Spleen (tissue), 11 donors: Measurements from ENCODE around the gene BID. TPM values are rescaled to one million over a fixed set of nuclear protein-coding genes. Genes with fewer than 3 reads are reported as not detected.

ENCODE experiments used
- DNase-seq: peaks from one replicate; pipeline ENCODE4 v3.0.0-alpha.2; 2020
- H3K27ac ChIP-seq, 8 donors: fragments of 200-600 bp; sonication (generic) in 7 of 8; 1 replicate in 4 of 8; 2 replicates in 4 of 8; pipeline versions ENCODE4 v1.5.0 to v1.8.0; 2016 to 2021; ENCODE audit warnings: inconsistent platforms in 4 of 8, mild to moderate bottlenecking in 4 of 8, moderate library complexity in 1 of 8
- H3K27me3 ChIP-seq, 7 donors: fragments of 200-600 bp; sonication (generic) in 6 of 7; replicated peaks in 1 of 7; 1 replicate in 4 of 7; 2 replicates in 3 of 7; pipeline versions ENCODE4 v1.5.0 to v1.8.0; 2016 to 2021; ENCODE audit warnings: inconsistent platforms in 3 of 7, mild to moderate bottlenecking in 1 of 7
- H3K36me3 ChIP-seq, 6 donors: fragments of 200-600 bp; sonication (generic) in 5 of 6; 1 replicate in 4 of 6; 2 replicates in 2 of 6; pipeline versions ENCODE4 v1.5.0 to v1.8.0; 2016 to 2021; ENCODE audit warnings: inconsistent platforms in 2 of 6
- H3K4me1 ChIP-seq, 6 donors: fragments of 200-600 bp; sonication (generic) in 5 of 6; 1 replicate in 3 of 6; 2 replicates in 3 of 6; pipeline versions ENCODE4 v1.5.0 to v1.8.0; 2016 to 2021; ENCODE audit warnings: inconsistent platforms in 3 of 6
- H3K4me3 ChIP-seq, 8 donors: fragments of 200-600 bp; sonication (generic) in 7 of 8; 1 replicate in 4 of 8; 2 replicates in 4 of 8; pipeline versions ENCODE4 v1.5.0 to v1.8.0; 2016 to 2021; ENCODE audit warnings: inconsistent platforms in 4 of 8, mild to moderate bottlenecking in 4 of 8, moderate library complexity in 2 of 8
- H3K9me3 ChIP-seq, 8 donors: fragments of 200-600 bp; sonication (generic) in 7 of 8; 1 replicate in 4 of 8; 2 replicates in 4 of 8; pipeline versions ENCODE4 v1.5.0 to v1.8.0; 2016 to 2021; ENCODE audit warnings: inconsistent platforms in 4 of 8
- CTCF ChIP-seq, 11 experiments: fragments of 200-600 bp in 7 of 11; fragments of 450-650 bp in 4 of 11; sonication (generic) in 4 of 11; IDR thresholded peaks in 8 of 11; conservative IDR thresholded peaks in 3 of 11; 1 replicate in 7 of 11; 2 replicates in 4 of 11; pipeline versions ENCODE4 v1.4.0 to v1.8.0; 2016 to 2021; ENCODE audit warnings: antibody characterized with exemption in 11 of 11, inconsistent platforms in 4 of 11, mild to moderate bottlenecking in 1 of 11
- POLR2A ChIP-seq, 3 donors: fragments of 450-650 bp; IDR thresholded peaks; one replicate each; pipeline ENCODE4 v1.5.1; 2017; ENCODE audit warnings: antibody characterized with exemption in 3 of 3, mild to moderate bottlenecking in 1 of 3
- POLR2AphosphoS5 ChIP-seq, 3 donors: sonication (generic); formaldehyde crosslinking; IDR thresholded peaks; one replicate each; pipeline ENCODE4 v1.5.1; 2017; ENCODE audit warnings: antibody characterized with exemption in 3 of 3
- WGBS, 5 donors: extraction: QIAGEN DNeasy Blood & Tissue Kit in 3 of 5; methylation state at CpG; one replicate each; pipeline versions ENCODE4 v1.1.5 to v1.1.7; 2013 to 2018; 5-methylcytosine and 5-hydroxymethylcytosine counted together
- intact Hi-C: fragments of 100-400 bp; cut with DNase I; formaldehyde crosslinking; loops from one replicate; pipeline ENCODE4 v1.15.0; 2023; ENCODE audit warnings: low total_unique reads
- polyA plus RNA-seq, 3 donors: library from polyadenylated mRNA; stranded (reverse); fragments of 200-250 nt; gene quantifications; one replicate each; pipeline ENCODE4 v1.2.1, GENCODE V29; 2013
- total RNA-seq, 7 donors: library from RNA; depleted of rRNA in 3 of 7; stranded (reverse); fragments of >200 nt in 3 of 7; fragmentation: NEBNext Ultra II Directional in 4 of 7; extraction: Animal tissue kit (Norgen Biotek cat#: 25700) in 4 of 7; gene quantifications; one replicate each; pipeline versions ENCODE4 v1.1.0 to v1.2.1, GENCODE V29; 2016 to 2021
- donor health status: healthy with polysubstance abuse.
- donor health status: DM: no; HTN: no; CAD: no; lungs with moderate emphysema.
- donor health status: DM: no; HTN: no; CAD: no.
- donor health status: Bipolar disorder and iron deficiency.
- donor health status: healthy.
- donor health status: DM: no; HTN: no; CAD: no.
- donor health status: DM: yes; HTN: yes; CAD: no.

Gene BID
- total and polyA plus RNA-seq, 10 donors = 37.7 to 73.4 (median 49.3) TPM

GRCh38 chr22:17773606-17774205 lies 563 bp downstream of the BID start:
- TF ChIP-seq POLR2AphosphoS5 (IDR thresholded peaks at IDR 0.05) (peak in 2 of 3 donors; percentile 6 to 46), POLR2A (IDR thresholded peaks at IDR 0.05) (no peak)
- Histone ChIP-seq H3K9me3 (no peaks in the 10 kb centered on the region), H3K4me1 (peaks cover 57 to 96% (median 87%) of the 10 kb centered on the region in 6 donors), H3K36me3 (no peaks in the 10 kb centered on the region), H3K27ac (peak overlapping the region; percentile 77 to 98 (median 92)), H3K27me3 (no peaks in the 10 kb centered on the region), H3K4me3 (peak overlapping the region; percentile 66 to 95 (median 82))
- DNase-seq = peak; percentile 93
- intact Hi-C loops = no loop called here
- WGBS, 5 donors = 0 to 3% (median 2%) methylated on average over 1 to 46 of the region's 47 CpGs

GRCh38 chr22:17772958-17773605 lies 1.2 kb downstream of the BID start:
- Histone ChIP-seq H3K27me3 (no peaks in the 10 kb centered on the region), H3K9me3 (no peaks in the 10 kb centered on the region), H3K27ac (peak overlapping the region; percentile 77 to 98 (median 92)), H3K4me3 (peak overlapping the region; percentile 66 to 95 (median 82)), H3K4me1 (peaks cover 51 to 96% (median 85%) of the 10 kb centered on the region in 6 donors), H3K36me3 (peaks cover 0 to 4% (median 0%) of the 10 kb centered on the region in 6 donors)
- intact Hi-C loops = no loop called here
- 27 to 47% (median 28%) methylated on average over 15 to 18 of the region's 18 CpGs for WGBS, 5 donors
- peak; percentile 82 for DNase-seq
- TF ChIP-seq CTCF (IDR thresholded peaks at IDR 0.05 in 8 of 11, conservative IDR thresholded peaks at IDR 0.05 in 3 of 11) (no peak), POLR2A (IDR thresholded peaks at IDR 0.05) (no peak), POLR2AphosphoS5 (IDR thresholded peaks at IDR 0.05) (peak in 1 of 3 donors; percentile 48)

- H3K4me1 ChIP-seq = peaks cover 47 to 96% (median 86%) of the 10 kb centered on the region in 6 donors
- intact Hi-C loops = no loop called here
- H3K4me3 ChIP-seq = peak overlapping the region in 7 of 8 donors; percentile 67 to 95 (median 82)
- TF ChIP-seq CTCF (IDR thresholded peaks at IDR 0.05 in 8 of 11, conservative IDR thresholded peaks at IDR 0.05 in 3 of 11) = no peak
- TF ChIP-seq POLR2AphosphoS5 (IDR thresholded peaks at IDR 0.05) = peak in 1 of 3 donors; percentile 20
- WGBS, 5 donors = 69 to 78% (median 73%) methylated on average over 6 to 21 of the region's 21 CpGs
- H3K27ac ChIP-seq = peak overlapping the region in 7 of 8 donors; percentile 87 to 98 (median 93)
- H3K36me3 ChIP-seq = peaks cover 0 to 5% (median 0%) of the 10 kb centered on the region in 6 donors
- H3K9me3 ChIP-seq = no peaks in the 10 kb centered on the region
- H3K27me3 ChIP-seq = no peaks in the 10 kb centered on the region
- peak; percentile 83 for DNase-seq
Measured at GRCh38 chr22:17772249-17772957, 1.9 kb downstream of the BID start.

DNA sequence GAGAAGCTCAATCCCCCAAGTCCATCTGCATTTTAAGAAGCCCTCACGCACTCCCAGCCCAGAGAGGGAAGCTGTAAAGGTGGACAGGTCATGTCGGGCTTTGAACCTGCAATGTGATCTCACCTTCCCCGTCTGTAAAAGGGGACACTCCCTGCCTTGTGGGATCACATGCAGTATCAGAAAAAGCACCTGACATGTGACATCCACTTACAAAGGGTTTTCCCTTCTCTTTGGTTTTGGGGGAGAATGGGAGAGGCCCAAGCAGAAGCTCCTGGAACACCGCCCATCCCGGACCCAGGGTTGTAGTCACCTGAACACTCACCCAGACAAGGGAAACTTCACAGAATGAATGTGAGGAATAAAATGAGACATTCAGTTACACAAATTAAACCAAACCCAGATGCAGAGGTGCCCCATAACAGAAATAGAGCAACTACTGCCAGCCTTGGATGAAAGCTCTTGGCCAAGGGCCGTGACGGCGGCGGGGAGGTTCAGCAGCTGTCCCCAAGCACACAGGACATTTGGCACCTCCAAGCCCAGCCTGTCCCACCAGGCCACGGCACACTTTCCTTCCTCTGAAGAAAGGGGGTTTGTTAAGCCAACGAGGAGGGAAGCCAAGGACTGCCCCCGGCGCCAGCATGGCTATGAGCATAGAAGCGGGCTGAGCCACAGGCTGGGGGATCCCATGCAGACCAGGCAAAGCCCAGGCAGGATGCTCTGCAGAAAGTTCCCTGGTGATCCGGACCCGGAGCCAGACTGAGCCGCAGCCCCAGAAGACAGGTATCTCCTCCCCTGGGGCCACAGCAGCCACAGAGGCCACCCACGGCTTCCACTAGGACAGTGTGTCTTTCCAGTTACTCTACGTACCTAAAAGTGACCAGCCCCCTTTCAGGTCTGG lies 3.8 kb downstream of the BID start:
- TF ChIP-seq POLR2A (IDR thresholded peaks at IDR 0.05) = no peak
- no peak for TF ChIP-seq CTCF (IDR thresholded peaks at IDR 0.05 in 8 of 11, conservative IDR thresholded peaks at IDR 0.05 in 3 of 11)
- TF ChIP-seq POLR2AphosphoS5 (IDR thresholded peaks at IDR 0.05) = no peak
- H3K4me3 ChIP-seq = peak overlapping the region in 1 of 8 donors; percentile 95
- intact Hi-C loops = no loop called here
- peak overlapping the region in 7 of 8 donors; percentile 87 to 98 (median 93) for H3K27ac ChIP-seq
- H3K9me3 ChIP-seq = no peaks in the 10 kb centered on the region
- H3K36me3 ChIP-seq = peaks cover 0 to 5% (median 0%) of the 10 kb centered on the region in 6 donors
- DNase-seq = peak; percentile 75
- WGBS, 5 donors = 82 to 89% (median 87%) methylated on average over 18 to 19 of the region's 19 CpGs
- no peaks in the 10 kb centered on the region for H3K27me3 ChIP-seq
- peaks cover 35 to 96% (median 75%) of the 10 kb centered on the region in 6 donors for H3K4me1 ChIP-seq
